Colonic mucosa (tissue), 4 donors: Measurements from ENCODE around the gene ZNF106. TPM values are rescaled to one million over a fixed set of nuclear protein-coding genes. Genes with fewer than 3 reads are reported as not detected.

Source experiments
- DNase-seq: peaks from one replicate; pipeline ENCODE4 v3.0.0-alpha.2; 2020
- H3K27ac ChIP-seq: fragments of 200-600 bp; one replicate; pipeline ENCODE4 v1.8.0; 2021
- H3K27me3 ChIP-seq: fragments of 200-600 bp; one replicate; pipeline ENCODE4 v1.8.0; 2021
- H3K36me3 ChIP-seq: fragments of 200-600 bp; one replicate; pipeline ENCODE4 v1.8.0; 2021
- H3K4me1 ChIP-seq: fragments of 200-600 bp; one replicate; pipeline ENCODE4 v1.8.0; 2021; ENCODE audit warnings: mild to moderate bottlenecking
- H3K4me3 ChIP-seq: fragments of 200-600 bp; one replicate; pipeline ENCODE4 v1.8.0; 2021
- H3K9ac ChIP-seq, 2 donors: one replicate each; pipeline ENCODE4 v1.7.0; 2013; ENCODE audit warnings: control low read depth in 2 of 2, low read depth in 2 of 2, low read length in 2 of 2
- H3K9me3 ChIP-seq: fragments of 200-600 bp; one replicate; pipeline ENCODE4 v1.8.0; 2021
- CTCF ChIP-seq: fragments of 200-600 bp; IDR thresholded peaks from one replicate; pipeline ENCODE4 v1.8.0; 2022; ENCODE audit warnings: antibody characterized with exemption, mild to moderate bottlenecking
- intact Hi-C: fragments of 100-400 bp; cut with DNase I; formaldehyde crosslinking; loops from one replicate; pipeline ENCODE4 v1.14.1; 2022
- total RNA-seq, 2 donors: library from RNA; stranded (reverse); fragmentation: NEBNext Ultra II Directional in 1 of 2; extraction: Animal tissue kit (Norgen Biotek cat#: 25700) in 1 of 2; gene quantifications; one replicate each; pipeline ENCODE4 v1.2.1, GENCODE V29; 2021
- donor health status: healthy.
- donor health status: DM: no; HTN: no; CAD: no.
- donor health status: DM: no; HTN: no; CAD: no.

ZNF106 gene
- total RNA-seq, 2 donors from 2014 or later = 41.9 to 46.9 TPM

- peaks cover 18% of the 10 kb centered on the region for H3K36me3 ChIP-seq
- intact Hi-C loops = no loop called here
- no peak overlapping the region for H3K9ac ChIP-seq
Observed at GRCh38 chr15:42421376-42421775, 69.6 kb downstream of the ZNF106 start.

GRCh38 chr15:42419369-42419768 lies 71.6 kb downstream of the ZNF106 start:
- intact Hi-C loops = no loop called here
- TF ChIP-seq CTCF = no peak
- Histone ChIP-seq H3K27me3 (no peaks in the 10 kb centered on the region), H3K27ac (no peak overlapping the region), H3K4me3 (no peak overlapping the region), H3K4me1 (no peaks in the 10 kb centered on the region), H3K36me3 (peaks cover 18% of the 10 kb centered on the region), H3K9me3 (no peaks in the 10 kb centered on the region), H3K9ac (no peak overlapping the region)
- no peak for DNase-seq

More at GRCh38 chr15:42421376-42421775, 69.6 kb downstream of the ZNF106 start:
- Histone ChIP-seq H3K9me3 (no peaks in the 10 kb centered on the region), H3K27me3 (no peaks in the 10 kb centered on the region), H3K4me3 (no peak overlapping the region), H3K27ac (no peak overlapping the region), H3K4me1 (no peaks in the 10 kb centered on the region)
- no peak for TF ChIP-seq CTCF
- no peak for DNase-seq

- Histone ChIP-seq H3K4me3 (no peak overlapping the region), H3K27ac (no peak overlapping the region), H3K4me1 (no peaks in the 10 kb centered on the region), H3K9ac (no peak overlapping the region), H3K9me3 (no peaks in the 10 kb centered on the region), H3K27me3 (no peaks in the 10 kb centered on the region), H3K36me3 (peaks cover 9% of the 10 kb centered on the region)
- no peak for TF ChIP-seq CTCF
- DNase-seq = no peak
- intact Hi-C loops = no loop called here
Observed at GRCh38 chr15:42413920-42414319, 77.0 kb downstream of the ZNF106 start.

- H3K4me1 ChIP-seq = no peaks in the 10 kb centered on the region
- H3K27ac ChIP-seq = no peak overlapping the region
- H3K4me3 ChIP-seq = no peak overlapping the region
- TF ChIP-seq CTCF = no peak
- intact Hi-C loops = no loop called here
- no peaks in the 10 kb centered on the region for H3K36me3 ChIP-seq
- H3K9me3 ChIP-seq = no peaks in the 10 kb centered on the region
- no peaks in the 10 kb centered on the region for H3K27me3 ChIP-seq
- H3K9ac ChIP-seq = no peak overlapping the region
- no peak for DNase-seq
Observed at GRCh38 chr15:42411884-42412283, 79.1 kb downstream of the ZNF106 start.

- H3K27ac ChIP-seq = no peak overlapping the region
- H3K9me3 ChIP-seq = no peaks in the 10 kb centered on the region
- H3K9ac ChIP-seq = no peak overlapping the region
- H3K4me1 ChIP-seq = no peaks in the 10 kb centered on the region
- no peak for DNase-seq
- TF ChIP-seq CTCF = no peak
- H3K27me3 ChIP-seq = no peaks in the 10 kb centered on the region
- H3K36me3 ChIP-seq = no peaks in the 10 kb centered on the region
- H3K4me3 ChIP-seq = no peak overlapping the region
- intact Hi-C loops = no loop called here
Observed at GRCh38 chr15:42409011-42409410, 81.9 kb downstream of the ZNF106 start.

GRCh38 chr15:42408178-42408577 lies 82.8 kb downstream of the ZNF106 start:
- H3K27ac ChIP-seq = no peak overlapping the region
- intact Hi-C loops = no loop called here
- H3K27me3 ChIP-seq = no peaks in the 10 kb centered on the region
- no peaks in the 10 kb centered on the region for H3K9me3 ChIP-seq
- no peak overlapping the region for H3K4me3 ChIP-seq
- TF ChIP-seq CTCF = no peak
- no peaks in the 10 kb centered on the region for H3K36me3 ChIP-seq
- H3K9ac ChIP-seq = no peak overlapping the region
- DNase-seq = no peak
- H3K4me1 ChIP-seq = no peaks in the 10 kb centered on the region
